GM19351 (cell line): ENCODE data around the gene SEC24C.
"Not testable (repeated sequence)": the region's sequence is repeated elsewhere in the genome, so short reads cannot be mapped to it uniquely, and the experiment has no call there.

Experiments used
- ATAC-seq: cut with Tn5 transposase; IDR thresholded peaks from one replicate; pipeline ENCODE4 v1.9.1; 2021; ENCODE audit warnings: mild to moderate bottlenecking, moderate library complexity; ENCODE audit not compliant: unreplicated experiment

Gene SEC24C

DNA sequence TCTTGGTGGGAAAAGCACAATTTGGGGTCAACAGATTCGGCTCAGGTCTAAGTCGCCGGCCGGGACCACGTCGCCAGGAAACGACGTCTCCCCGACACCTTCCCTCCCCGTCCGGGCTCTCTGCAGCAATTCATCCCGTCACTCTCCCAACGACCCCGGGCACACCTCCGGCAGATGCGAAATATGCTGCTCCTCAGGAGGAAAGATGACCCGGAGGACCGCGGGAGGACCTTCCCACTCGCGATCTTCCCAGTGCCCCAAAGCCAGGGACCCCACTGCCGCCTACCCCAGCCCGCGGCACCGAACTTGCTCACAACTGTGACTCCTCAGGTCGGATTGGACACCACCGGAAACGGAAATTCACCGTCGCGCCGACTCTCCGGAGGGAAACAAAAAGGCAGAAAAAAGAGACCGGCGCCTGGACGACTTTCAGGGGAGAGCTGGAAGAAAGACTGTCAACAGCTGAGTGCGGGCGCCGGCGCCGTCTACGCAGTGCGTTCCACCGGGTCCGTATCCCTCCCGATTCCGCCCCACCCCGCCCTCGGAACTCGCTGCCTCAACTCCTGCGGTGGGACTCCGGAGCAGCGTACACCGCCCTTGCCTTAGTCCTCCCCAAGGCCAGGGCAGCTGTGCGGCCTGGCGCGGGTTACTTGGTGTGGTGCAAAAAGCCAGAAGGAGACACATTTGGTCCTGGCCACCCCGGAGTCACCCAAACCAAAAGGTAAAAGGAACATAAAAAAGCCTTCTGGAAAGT is 13.8 kb upstream of the SEC24C start:
- ATAC-seq = peak; percentile 85

DNA sequence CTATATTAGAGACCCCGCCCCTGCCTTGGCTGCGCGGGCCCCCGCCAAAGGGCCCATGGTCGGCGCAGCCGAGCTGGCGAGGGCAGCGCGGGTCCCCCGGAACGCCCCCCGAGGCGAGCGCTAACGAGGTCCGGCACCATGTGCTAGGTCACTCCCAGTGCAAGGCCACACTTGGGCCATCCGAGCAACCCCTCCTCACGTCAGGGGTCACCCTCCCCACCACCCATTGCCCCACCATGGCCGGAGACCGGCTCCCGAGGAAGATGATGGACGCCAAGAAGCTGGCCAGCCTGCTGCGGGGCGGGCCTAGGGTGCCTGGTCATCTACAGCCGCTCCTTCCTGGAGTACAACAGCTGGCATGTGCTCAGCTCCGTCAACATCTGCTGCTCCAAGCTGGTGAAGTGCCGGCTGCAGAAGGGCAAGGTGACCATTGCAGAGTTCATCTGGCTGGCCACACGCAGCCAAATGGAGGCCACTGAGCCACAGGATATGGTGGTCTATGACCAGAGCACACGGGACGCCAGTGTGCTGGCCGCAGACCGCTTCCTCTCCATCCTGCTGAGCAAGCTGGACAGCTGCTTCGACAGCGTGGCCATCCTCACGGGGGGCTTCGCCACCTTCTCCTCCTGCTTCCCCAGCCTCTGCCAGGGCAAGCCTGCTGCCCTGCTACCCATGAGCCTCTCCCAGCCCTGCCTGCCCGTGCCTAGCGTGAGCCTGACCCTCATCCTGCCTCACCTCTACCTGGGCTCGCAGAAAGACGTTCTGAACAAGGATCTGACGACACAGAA is 12.4 kb upstream of the SEC24C start:
- ATAC-seq = no peak

DNA sequence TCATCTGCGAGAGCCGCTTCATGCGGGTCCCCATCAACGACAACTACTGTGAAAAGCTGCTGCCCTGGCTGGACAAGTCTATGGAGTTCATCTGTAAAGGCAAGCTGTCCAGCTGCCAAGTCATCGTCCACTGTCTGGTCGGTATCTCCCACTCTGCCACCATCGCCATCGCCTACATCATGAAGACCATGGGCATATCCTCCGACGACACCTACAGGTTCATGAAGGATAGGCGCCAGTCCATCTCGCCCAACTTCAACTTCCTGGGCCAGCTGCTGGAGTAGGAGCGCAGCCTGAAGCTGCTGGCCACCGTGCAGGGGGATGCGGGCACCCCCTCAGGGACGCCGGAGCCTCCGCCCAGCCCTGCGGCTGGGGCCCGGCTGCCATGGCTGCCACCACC is 11.7 kb upstream of the SEC24C start:
- no peak for ATAC-seq

DNA sequence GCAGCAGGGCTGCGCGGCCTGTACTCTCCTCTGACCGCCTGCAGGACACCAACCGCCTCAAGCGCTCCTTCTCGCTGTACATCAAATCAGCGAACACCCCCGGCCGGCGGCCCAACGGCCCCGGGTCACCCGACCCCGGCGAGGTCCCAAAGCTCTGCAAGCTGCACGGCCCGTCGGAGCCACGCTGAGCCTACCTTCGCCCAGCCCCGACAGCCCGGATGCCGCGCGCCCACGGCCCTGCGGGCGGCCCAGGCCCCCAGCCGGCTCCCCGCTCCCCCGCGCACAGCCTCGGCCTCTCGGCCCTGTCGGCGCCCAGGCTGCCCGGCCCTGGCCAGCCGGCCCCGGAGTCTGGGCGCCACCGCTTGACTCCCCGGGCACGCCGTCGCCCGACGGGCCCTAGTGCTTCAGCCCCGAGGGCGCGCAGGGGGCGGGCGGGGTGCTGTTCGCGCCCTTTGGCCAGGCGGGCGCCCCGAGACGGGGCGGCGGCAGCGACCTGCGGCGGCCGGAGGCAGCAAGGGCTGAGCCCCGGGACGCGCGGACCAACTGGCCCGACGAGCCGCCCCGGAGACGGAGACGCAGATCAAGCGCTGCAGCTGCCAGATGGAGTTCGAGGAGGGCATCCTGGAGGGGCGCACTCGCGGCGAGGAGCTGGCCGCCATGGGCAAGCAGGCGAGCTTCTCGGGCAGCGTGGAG is 11.1 kb upstream of the SEC24C start:
- ATAC-seq = no peak

DNA sequence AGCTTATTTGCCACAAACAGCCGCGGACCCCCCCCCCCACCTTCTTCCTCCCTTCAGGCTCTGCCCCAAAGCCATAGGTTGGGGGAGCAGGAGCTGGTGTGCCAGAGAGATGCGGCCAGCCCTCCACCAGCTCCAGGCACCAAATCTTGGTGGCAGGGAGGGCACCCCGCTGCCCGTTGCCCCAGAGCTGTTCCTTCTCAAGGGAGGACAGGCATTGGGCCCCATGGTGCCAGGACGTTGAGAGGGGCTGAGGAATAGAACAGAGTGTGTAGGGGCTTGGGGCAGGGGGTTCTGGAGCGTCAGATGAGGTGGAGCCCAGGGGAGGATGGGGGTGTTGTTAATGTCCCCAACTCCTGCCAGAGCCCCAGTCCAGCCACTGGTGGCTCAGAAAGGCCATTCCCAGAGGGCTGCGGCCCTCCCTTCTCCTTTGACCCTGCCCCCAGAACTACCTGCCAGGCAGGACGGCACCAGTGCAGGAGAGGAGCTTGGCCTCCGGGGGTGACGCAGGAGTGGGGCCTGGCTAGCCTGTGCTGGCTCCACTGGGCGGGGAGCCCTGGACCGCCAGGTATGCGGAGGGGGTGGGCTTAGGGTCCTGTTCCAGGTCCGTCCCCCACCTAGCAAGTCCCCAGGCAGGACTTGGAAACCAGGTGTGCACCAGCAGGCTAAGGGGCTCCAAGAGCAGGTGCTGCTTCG is 10.0 kb upstream of the SEC24C start:
- ATAC-seq = no peak

DNA sequence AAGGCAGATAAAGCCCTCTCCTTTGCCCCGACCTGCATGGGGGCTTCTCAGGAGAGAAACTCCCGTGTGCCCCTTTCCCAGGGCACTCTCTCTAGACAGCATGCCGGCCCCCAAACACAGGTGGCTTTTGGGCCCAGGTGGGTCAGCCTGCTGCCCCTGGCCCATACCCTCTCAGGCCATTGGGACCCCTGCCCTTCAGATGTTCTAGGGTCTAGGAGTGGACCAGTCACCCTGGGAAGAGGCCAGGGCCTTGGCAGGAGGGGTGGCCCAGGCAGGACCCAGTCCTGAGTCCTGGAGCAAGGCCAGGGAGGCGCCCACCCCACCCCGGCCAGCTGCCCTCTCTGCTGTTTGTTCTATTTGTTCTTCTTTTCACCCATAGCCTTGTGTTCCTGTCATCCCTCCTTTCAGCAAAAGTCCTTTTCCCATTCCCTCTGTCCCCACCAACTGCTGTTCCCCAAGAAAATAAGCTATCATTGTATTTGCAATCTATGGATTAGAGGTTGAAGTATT is 9.3 kb upstream of the SEC24C start:
- no peak for ATAC-seq

DNA sequence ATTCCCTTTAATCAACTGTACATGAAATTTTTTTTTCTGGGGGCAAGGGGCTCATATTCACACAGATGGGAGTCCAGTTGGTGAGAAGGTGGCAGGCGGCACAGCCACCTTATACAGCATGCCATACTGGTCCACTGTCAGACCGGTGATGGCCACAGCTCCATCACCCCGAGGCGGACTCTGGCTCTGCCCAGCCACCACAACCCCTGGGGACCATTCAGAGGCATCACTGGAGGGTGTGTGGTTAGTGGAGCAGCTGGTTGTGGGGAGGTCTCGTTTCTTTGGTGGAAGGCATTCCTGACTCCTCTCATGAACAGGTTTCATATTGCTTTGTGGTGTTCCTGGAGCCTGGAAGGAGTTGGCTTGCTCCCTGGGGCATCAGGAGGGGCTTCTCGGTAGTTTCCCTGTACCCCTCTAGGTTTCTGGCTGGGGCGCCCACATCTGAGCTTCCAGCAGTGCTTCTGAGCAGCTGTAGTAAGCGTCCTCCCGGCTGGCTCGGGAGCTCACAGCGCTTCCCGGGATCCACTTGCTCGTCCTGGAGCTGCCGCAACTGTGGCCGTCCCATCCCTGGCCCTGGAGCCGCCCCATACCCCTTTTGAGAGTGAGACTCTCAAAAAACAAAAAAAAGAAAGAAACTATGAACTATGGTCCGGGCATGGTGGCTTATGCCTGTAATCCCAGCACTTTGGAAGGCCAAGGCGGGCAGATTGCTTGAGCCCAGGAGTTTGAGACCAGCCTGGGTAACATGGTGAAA is 3.5 kb upstream of the SEC24C start:
- not testable (repeated sequence) for ATAC-seq

DNA sequence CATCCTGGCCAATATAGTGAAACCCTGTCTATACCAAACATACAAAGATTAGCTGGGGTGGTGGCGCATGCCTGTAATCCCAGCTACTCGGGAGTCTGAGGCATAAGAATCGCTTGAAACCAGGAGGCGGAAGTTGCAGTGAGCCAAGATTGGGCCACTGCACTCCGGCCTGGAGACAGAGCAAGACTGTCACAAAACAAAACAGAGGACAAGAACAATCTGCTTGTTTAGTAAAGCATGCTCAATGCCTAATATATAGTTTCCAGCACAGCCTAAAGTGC is 1.8 kb upstream of the SEC24C start:
- ATAC-seq = no peak

DNA sequence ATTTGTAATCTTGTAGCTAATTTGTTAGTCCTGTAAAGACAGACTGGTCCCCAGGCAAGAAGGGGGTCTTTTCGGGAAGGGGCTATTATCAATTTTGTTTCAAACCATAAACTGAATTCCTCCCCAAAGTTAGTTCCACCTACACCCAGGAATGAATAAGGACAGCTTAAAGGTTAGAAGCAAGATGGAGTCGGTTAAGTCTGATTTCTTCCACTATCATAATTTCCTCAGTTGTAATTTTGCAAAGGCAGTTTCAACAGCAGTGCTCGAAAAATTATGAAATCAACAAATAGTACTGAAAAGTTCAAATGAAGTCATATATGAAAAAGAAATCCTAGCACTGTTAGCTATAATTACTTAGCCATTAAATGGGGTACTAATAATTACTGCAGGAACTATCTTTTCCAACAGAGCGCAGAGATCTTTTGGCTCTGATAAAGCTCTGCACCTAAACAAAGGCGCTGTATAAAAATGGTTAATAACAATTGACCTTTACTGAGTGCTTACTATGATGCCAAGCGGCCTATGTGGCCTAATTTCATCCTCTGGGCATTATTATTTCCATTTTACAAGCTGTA is 756 bp upstream of the SEC24C start:
- no peak for ATAC-seq

DNA sequence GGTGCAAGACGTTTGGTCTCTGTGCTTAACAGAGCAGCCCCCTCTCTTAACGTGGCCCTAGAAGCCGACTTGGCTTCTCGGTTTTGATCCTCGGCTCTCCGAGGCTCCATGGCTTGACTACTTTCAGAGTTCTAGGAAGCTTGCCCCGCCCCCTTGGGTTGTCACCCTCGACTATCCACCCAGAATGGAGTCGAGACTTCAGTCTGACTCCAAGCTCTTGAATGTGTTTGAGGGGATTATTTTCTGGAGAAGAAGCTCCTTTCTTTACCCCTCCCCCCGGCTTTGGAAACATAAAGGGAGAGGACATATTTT is 448 bp downstream of the SEC24C start:
- peak; percentile 37 for ATAC-seq

DNA sequence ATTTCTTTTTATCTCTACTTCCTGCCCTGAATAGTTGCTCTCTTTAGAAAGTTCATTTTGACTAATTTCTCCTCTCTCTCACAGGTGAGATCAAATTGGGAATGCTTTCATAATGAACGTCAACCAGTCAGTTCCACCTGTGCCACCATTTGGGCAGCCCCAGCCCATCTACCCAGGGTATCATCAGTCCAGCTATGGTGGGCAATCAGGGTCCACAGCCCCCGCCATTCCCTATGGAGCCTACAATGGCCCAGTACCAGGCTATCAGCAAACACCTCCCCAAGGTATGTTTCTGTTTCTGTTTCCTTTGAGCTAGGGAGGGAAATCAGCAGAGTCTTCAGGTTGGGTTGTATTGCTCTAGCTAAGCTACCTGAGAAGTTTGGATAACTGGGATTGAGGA is 2.5 kb downstream of the SEC24C start:
- ATAC-seq = no peak

DNA sequence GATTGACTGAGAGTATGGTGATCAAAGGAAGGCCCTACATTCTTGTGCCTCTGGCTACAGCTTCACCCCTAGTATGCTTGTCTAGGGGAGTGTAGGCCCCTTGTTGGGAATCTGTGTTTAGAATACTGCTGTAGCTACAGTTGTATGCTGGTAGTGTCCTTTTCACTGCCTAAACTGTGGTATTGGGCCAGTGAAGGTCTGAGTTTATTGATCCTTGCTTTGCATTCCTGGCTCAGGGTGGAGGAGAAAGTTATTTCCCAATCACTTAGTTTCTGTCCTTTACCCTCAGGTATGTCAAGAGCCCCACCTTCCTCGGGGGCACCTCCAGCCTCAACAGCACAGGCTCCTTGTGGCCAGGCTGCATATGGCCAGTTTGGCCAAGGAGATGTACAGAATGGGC is 6.6 kb downstream of the SEC24C start:
- no peak for ATAC-seq

DNA sequence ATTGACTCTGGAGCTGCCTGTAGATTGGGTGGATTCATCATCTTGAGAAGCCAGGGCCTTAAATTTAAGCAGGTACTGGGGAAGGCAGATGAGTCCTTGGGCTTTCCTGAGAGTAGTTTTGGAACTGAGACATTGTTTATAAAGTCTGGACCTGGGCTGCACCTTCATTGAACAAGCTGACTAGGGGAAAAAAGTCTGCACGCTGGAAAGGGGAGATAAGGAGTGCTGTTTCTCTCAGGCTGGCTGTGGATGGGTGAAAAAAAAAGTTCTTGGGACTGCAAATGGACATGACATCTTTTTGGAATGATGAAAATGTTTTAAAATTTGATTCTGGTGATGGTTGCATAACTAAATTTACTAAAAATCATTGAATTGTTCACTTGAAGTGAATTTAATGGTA is 12.0 kb downstream of the SEC24C start:
- no peak for ATAC-seq

DNA sequence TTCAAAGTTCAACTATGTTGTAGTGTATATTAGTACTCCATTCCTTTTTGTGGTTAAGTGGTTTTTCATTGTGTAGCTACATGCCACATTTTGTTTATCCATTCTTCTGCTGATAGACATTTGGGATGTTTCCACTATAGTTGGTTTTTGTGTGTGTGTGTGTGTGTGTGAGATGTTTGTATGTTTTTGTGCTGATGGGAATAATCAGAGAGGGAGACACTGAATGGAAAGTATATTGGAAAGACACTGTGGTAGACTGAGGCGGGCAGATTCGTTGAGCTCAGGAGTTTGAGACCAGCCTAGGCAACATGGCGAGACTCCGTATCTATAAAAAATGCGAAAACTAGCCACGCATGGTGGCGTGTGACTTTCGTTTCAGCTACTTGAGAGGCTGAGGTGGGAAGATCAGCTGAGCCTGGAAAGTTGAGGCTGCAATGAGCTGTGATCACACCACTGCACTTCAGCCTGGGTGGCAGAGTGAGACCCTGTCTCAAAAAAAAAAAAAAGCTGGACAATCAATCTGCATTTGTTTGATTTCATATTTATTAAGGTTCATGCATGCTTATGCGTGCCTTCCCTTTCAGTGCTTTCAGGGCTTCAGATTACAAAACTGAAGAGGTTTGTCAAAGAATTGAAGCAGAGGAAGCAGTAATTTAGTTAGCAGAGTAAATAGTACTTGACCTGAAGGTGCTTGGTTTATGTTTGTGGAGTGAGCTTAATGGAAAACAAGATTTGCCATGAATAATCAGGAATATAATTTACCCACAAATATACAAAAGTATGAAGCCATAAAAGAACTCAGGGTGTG is 14.7 kb downstream of the SEC24C start:
- peak; percentile 53 for ATAC-seq

DNA sequence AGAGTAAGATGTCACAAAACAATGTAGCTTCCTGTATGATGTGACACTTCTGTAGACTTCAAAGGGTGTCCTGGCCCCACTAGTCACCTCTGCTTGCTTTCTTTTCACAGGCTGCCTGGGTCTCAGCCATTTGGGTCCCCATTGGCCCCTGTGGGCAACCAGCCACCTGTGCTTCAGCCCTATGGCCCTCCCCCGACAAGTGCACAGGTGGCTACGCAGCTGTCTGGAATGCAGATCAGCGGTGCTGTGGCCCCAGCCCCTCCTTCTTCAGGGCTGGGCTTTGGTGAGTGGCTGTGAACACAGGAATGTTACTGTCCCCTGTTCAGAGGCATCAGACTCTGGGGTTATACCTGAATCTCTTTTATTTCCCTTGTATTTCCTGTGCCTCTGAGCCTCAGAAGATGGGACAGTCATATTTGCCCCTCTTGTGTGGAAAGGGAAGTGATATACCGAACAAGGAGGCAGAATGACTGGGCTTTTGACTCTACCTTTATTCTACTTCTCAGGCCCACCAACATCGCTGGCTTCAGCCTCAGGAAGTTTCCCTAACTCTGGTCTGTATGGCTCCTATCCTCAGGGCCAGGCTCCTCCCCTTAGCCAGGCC is 15.4 kb downstream of the SEC24C start:
- peak; percentile 66 for ATAC-seq

DNA sequence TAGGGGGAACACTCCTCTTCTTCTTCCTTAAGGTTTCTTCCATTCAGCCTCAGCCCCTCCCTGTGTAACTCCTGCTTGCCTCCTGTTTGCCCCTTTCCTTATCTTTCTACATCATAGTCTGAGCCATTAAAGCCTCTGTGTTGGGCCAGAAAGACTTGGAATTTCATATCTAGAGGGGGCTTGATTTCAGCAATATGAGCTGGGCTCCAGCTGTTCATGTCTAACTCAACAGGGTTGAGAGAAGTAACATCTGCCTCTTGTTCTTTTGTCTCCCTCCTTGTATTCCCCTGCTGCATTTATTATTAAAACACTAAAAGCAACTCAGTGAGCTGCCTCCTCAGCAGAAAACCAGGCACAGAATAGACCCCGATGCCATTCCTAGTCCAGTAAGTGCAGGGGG is 17.6 kb downstream of the SEC24C start:
- ATAC-seq = no peak

DNA sequence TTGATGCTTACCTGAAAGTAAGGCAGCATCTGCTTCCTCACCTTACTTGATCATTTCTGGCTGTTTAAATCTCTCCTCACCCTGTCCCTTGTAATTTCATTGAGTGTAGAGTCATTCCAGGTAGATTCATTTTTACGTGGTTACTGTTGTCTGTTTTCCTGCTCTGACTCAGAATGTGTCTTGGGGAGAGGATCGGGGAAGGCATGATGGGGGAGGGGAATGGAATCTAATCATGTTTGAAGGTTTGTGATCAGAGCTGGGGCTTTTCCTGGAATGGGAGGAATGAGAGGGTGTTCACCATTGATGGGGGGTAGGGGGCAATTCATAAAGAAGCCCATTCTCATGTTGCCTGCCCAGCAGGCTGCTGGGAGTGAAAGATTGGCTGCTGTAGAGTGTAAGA is 18.7 kb downstream of the SEC24C start:
- ATAC-seq = no peak

DNA sequence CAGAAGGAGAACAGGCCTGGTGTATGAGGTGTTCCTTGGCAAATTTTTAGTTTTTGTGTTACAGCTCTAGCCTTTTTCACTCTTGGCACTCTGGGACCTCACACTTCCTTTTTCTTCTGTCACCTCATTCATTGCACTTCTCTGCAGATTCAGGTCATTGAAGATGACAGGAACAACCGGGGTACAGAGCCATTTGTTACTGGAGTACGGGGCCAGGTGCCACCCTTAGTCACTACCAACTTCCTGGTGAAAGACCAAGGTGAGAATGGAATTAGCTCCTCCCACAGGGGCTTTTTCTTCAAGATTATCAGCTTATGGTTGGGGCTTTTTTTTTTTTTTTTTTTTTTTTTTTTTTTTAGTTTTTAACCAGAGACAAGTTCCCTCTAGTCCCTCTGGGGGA is 19.2 kb downstream of the SEC24C start:
- no peak for ATAC-seq

DNA sequence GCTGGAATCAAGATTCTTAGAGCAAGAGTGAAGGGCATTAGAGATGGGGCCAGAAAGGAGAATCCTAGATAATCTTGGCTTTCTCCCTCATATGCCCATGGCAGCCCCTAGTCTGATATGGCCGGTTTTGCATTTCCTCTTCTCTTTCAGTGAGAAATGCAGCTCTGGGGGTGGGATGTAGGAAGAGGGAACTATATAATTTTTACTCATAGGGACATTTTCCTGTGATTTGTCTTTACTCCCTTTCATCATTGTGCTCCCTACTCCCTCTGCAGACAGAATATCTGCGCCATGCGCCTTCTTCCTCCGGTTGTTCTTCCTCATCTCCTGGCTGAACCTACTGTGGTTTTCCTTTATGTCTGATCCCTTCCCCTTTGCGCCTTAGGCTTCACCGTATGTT is 20.9 kb downstream of the SEC24C start:
- no peak for ATAC-seq
